K562 (cell line): Measurements from ENCODE around the gene LAMA2. TPM values are rescaled to one million over a fixed set of nuclear protein-coding genes. Genes with fewer than 3 reads are reported as not detected.

Source experiments
- ATAC-seq: fragments of 200-7000 bp; cut with Tn5 transposase; 3 replicates; pipeline ENCODE4 v1.9.1; 2020; ENCODE audit warnings: moderate library complexity
- BruUV-seq: library from RNA; stranded (reverse); fragments of 400-500 nt; replicated peaks from 2 replicates; lab custom pipeline; 2021; lab: Mats Ljungman, UMichigan
- CTCF ChIA-PET: fragments of 300-600 bp; formaldehyde crosslinking; extraction: SDS; loops from one replicate; lab custom pipeline; 2021; ENCODE audit warnings: low intra/inter-chr PET ratio; lab: Yijun Ruan, JAX
- POLR2A ChIA-PET: fragments of 300-600, 350-650 bp; sonication (Branson Sonifier 250); formaldehyde crosslinking; extraction: SDS; loops from one replicate; lab custom pipeline; 2021; ENCODE audit warnings: antibody characterized with exemption, inconsistent platforms; lab: Yijun Ruan, JAX
- DNase-seq, 4 experiments: peaks; one replicate each; pipeline versions ENCODE4 v3.0.0 to v3.0.0-alpha.2; 2011 to 2018; ENCODE audit warnings: low spot score in 3 of 4, mixed read lengths in 3 of 4; ENCODE audit errors: extremely low read depth in 1 of 4
- FAIRE-seq: peaks from 2 replicates; lab custom pipeline; 2011; peaks lifted over from hg19 to GRCh38; lab: Jason Lieb, UNC
- H2AFZ ChIP-seq: 2 replicates; pipeline ENCODE4 v1.6.0; 2011; ENCODE audit warnings: low read depth, low read length, control low read depth, inconsistent platforms
- H3K27ac ChIP-seq: fragments of 200-600 bp; 3 replicates; pipeline ENCODE4 v1.8.0; 2011; ENCODE audit warnings: low read depth, mild to moderate bottlenecking, control low read depth, inconsistent platforms, low read length, moderate library complexity, mixed read lengths; ENCODE audit errors: extremely low read depth
- H3K27me3 ChIP-seq, 2 experiments: fragments of 300-600 bp in 1 of 2; 2 replicates in 1 of 2; 3 replicates in 1 of 2; pipeline versions ENCODE4 v1.6.0 to v1.8.0; 2011; ENCODE audit warnings: inconsistent platforms in 2 of 2, low read length in 2 of 2, mild to moderate bottlenecking in 1 of 2, mixed read lengths in 1 of 2, moderate library complexity in 1 of 2; ENCODE audit not compliant: control insufficient read depth in 2 of 2, insufficient read depth in 2 of 2
- H3K36me3 ChIP-seq: fragments of 300-600 bp; 3 replicates; pipeline ENCODE4 v1.8.0; 2011; ENCODE audit warnings: mild to moderate bottlenecking, low read length, inconsistent platforms; ENCODE audit not compliant: control insufficient read depth, insufficient read depth
- H3K4me1 ChIP-seq, 2 experiments: fragments of 200-600 bp in 1 of 2; replicated peaks in 1 of 2; 2 replicates in 1 of 2; 3 replicates in 1 of 2; pipeline versions ENCODE4 v1.5.1 to v1.8.0; 2011; ENCODE audit warnings: inconsistent platforms in 2 of 2, low read length in 2 of 2, mild to moderate bottlenecking in 1 of 2, mixed read lengths in 1 of 2, moderate library complexity in 1 of 2; ENCODE audit not compliant: control insufficient read depth in 2 of 2, insufficient read depth in 2 of 2
- H3K4me2 ChIP-seq: 2 replicates; pipeline ENCODE4 v1.6.1; 2011; ENCODE audit warnings: low read length, control low read depth, inconsistent platforms, mixed read lengths; ENCODE audit not compliant: insufficient read depth
- H3K4me3 ChIP-seq: fragments of 200-600 bp; sonication (generic), shearing (Covaris generic); 2 replicates; pipeline ENCODE4 v1.5.1; 2016; ENCODE audit warnings: control low read depth, inconsistent platforms
- H3K79me2 ChIP-seq: fragments of 200-600 bp; 3 replicates; pipeline ENCODE4 v1.8.0; 2011; ENCODE audit warnings: low read length, inconsistent platforms; ENCODE audit not compliant: control insufficient read depth, insufficient read depth
- H3K9ac ChIP-seq, 2 experiments: 2 replicates each; pipeline versions ENCODE4 v1.6.0 to v1.6.1; 2011; ENCODE audit warnings: low read depth in 2 of 2, low read length in 2 of 2, control low read depth in 1 of 2, inconsistent platforms in 1 of 2, mild to moderate bottlenecking in 1 of 2, mixed read lengths in 1 of 2; ENCODE audit not compliant: insufficient read depth in 1 of 2
- H3K9me1 ChIP-seq: one replicate; pipeline ENCODE4 v1.6.0; 2011; ENCODE audit warnings: inconsistent platforms, mild to moderate bottlenecking, low read length, moderate library complexity; ENCODE audit not compliant: control insufficient read depth, insufficient read depth
- H3K9me3 ChIP-seq: replicated peaks from 2 replicates; pipeline ENCODE4 v1.5.1; 2011; ENCODE audit warnings: low read depth, low read length, inconsistent platforms; ENCODE audit not compliant: control insufficient read depth, insufficient read depth
- H4K20me1 ChIP-seq: replicated peaks from 2 replicates; pipeline ENCODE4 v1.6.1; 2011; ENCODE audit warnings: low read length, inconsistent platforms, mixed read lengths; ENCODE audit not compliant: control insufficient read depth, insufficient read depth
- ILK ChIP-seq: fragments of 450-650 bp; IDR thresholded peaks from 2 replicates; pipeline ENCODE4 v1.6.1; 2016; ENCODE audit warnings: missing genetic modification characterization, low read depth, mild to moderate bottlenecking, missing compliant biosample characterization, moderate library complexity, borderline replicate concordance
- MAFF ChIP-seq: IDR thresholded peaks from 2 replicates; pipeline ENCODE4 v1.6.1; 2012; ENCODE audit warnings: low read length, improper control_type of control experiment
- MTA3 ChIP-seq: fragments of 450-650 bp; formaldehyde crosslinking; IDR thresholded peaks from 2 replicates; pipeline ENCODE4 v1.6.1; 2017; ENCODE audit warnings: mild to moderate bottlenecking, borderline replicate concordance
- POLR3A ChIP-seq: IDR thresholded peaks from 2 replicates; pipeline ENCODE4 v1.6.1; 2011; ENCODE audit warnings: borderline replicate concordance, mild to moderate bottlenecking, moderate library complexity; ENCODE audit not compliant: insufficient read length, insufficient read depth; ENCODE audit errors: extremely low read depth
- RBM14 ChIP-seq: fragments of 200-400 bp; formaldehyde crosslinking; IDR thresholded peaks from 2 replicates; pipeline ENCODE4 v1.6.1; 2018; ENCODE audit warnings: low read depth, mild to moderate bottlenecking, low read length, moderate library complexity, borderline replicate concordance; ENCODE audit not compliant: insufficient read depth
- TCF7L2 ChIP-seq: fragments of 150-350 bp; IDR thresholded peaks from 2 replicates; pipeline ENCODE4 v1.6.1; 2016; ENCODE audit warnings: low read depth, mild to moderate bottlenecking, low read length, moderate library complexity
- ZFP30 ChIP-seq: fragments of 250-450 bp; sonication (Bioruptor Pico); IDR thresholded peaks from 2 replicates; pipeline ENCODE4 v1.8.0; 2022; ENCODE audit warnings: moderate library complexity, mild to moderate bottlenecking, inconsistent platforms, borderline replicate concordance
- ZSCAN32 ChIP-seq: fragments of 450-650 bp; formaldehyde crosslinking; IDR thresholded peaks from 2 replicates; pipeline ENCODE4 v1.4.0; 2020; ENCODE audit warnings: mild to moderate bottlenecking, moderate library complexity
- whole genome bisulfite sequencing: fragments of 100-300 bp; shearing (Covaris generic); methylation state at CpG from one replicate; pipeline ENCODE4 v1.1.6; 2016; ENCODE audit warnings: low coverage, mixed read lengths; ENCODE audit not compliant: insufficient coverage; ENCODE audit errors: missing lambda C conversion rate; 5-methylcytosine and 5-hydroxymethylcytosine counted together
- in situ Hi-C: fragments of 300-500 bp; cut with MboI; formaldehyde crosslinking; loops from 4 replicates; pipeline ENCODE4 v1.15.0; 2018; ENCODE audit warnings: inconsistent platforms, mixed read lengths
- intact Hi-C: fragments of 100-400 bp; cut with micrococcal nuclease; formaldehyde crosslinking; loops from 2 replicates; pipeline ENCODE4 v1.14.2; 2022
- polyA plus RNA-seq, 8 experiments: library from polyadenylated mRNA; depleted of rRNA in 4 of 8; stranded (reverse) in 5 of 8; unstranded in 3 of 8; fragments of >200 nt; fragmentation: Nextera tagmentation in 2 of 8; fragmentation: Illumina TruSeq in 1 of 8; extraction: Ambion mirVana in 2 of 8; extraction: Trizol in 1 of 8; gene quantifications; 2 replicates each; pipeline versions ENCODE4 v1.2.1 to v1.2.3, GENCODE V29; 2011 to 2014; ENCODE audit warnings: inconsistent platforms in 1 of 8, missing spikeins in 1 of 8
- total RNA-seq, 7 experiments: library from RNA; depleted of rRNA in 6 of 7; stranded (reverse); fragments of >200 nt in 6 of 7; fragmentation: Illumina TruSeq in 2 of 7; extraction: Trizol in 2 of 7; gene quantifications; 2 replicates each; pipeline versions ENCODE4 v1.2.1 to v1.2.3, GENCODE V29; 2011 to 2021; ENCODE audit warnings: low replicate concordance in 1 of 7

Gene LAMA2
- total and polyA plus RNA-seq, 9 of the 15 experiments (the other 6 are each of a cell fraction or from before 2014, with no cell fraction given) = 0.04 to 1.5 (median 0.36) TPM

- TF ChIP-seq ILK (tag) (no peak), MAFF (no peak), POLR3A (no peak), RBM14 (no peak), TCF7L2 (no peak), ZFP30 (CRISPR knock-in tag) (no peak), ZSCAN32 (no peak)
These were observed 186.1 kb downstream of the LAMA2 start (continued) for GRCh38 chr6:129069006-129069405.

- H3K4me3 ChIP-seq = no peak overlapping the region
- H3K27ac ChIP-seq = no peak overlapping the region
- BruUV-seq = no TSS peak
- WGBS = 3% methylated on average over 2 of the region's 2 CpGs
- ATAC-seq (no peak), DNase-seq (no peak), FAIRE-seq (no peak)
- intact Hi-C loops (no loop called here), in situ Hi-C loops (no loop called here)
- no peak overlapping the region for H2AFZ ChIP-seq
- no peaks in the 10 kb centered on the region for H3K36me3 ChIP-seq
- H3K9me1 ChIP-seq = no peaks in the 10 kb centered on the region
- no peak for TF ChIP-seq MTA3
- ChIA-PET POLR2A (no interaction called here), CTCF (no interaction called here)
- no peaks in the 10 kb centered on the region for H3K9me3 ChIP-seq
- H3K4me1 ChIP-seq = no peaks in the 10 kb centered on the region
- H3K79me2 ChIP-seq = no peaks in the 10 kb centered on the region
- H3K4me2 ChIP-seq = no peak overlapping the region
- H3K9ac ChIP-seq = no peak overlapping the region
- no peaks in the 10 kb centered on the region for H3K27me3 ChIP-seq
- no peaks in the 10 kb centered on the region for H4K20me1 ChIP-seq
These were observed 190.1 kb downstream of the LAMA2 start for GRCh38 chr6:129073051-129073450.
